A375 (cell line): ENCODE measurements around the gene MRPL43. TPM values are rescaled to one million over a fixed set of nuclear protein-coding genes. Genes with fewer than 3 reads are reported as not detected.

Experiments used
- small RNA-seq: library from RNA; depleted of rRNA; stranded (forward); fragments of <200 nt; gene quantifications from one replicate; pipeline ENCODE3, GENCODE V24; 2014
- total RNA-seq: library from RNA; depleted of rRNA; stranded (reverse); fragments of >200 nt; shearing (Covaris generic); gene quantifications from 2 replicates; pipeline ENCODE4 v1.2.3, GENCODE V29; 2014; rRNA removed

Gene MRPL43
- total RNA-seq: 96.0 and 96.9 TPM in 2 replicates

DNA sequence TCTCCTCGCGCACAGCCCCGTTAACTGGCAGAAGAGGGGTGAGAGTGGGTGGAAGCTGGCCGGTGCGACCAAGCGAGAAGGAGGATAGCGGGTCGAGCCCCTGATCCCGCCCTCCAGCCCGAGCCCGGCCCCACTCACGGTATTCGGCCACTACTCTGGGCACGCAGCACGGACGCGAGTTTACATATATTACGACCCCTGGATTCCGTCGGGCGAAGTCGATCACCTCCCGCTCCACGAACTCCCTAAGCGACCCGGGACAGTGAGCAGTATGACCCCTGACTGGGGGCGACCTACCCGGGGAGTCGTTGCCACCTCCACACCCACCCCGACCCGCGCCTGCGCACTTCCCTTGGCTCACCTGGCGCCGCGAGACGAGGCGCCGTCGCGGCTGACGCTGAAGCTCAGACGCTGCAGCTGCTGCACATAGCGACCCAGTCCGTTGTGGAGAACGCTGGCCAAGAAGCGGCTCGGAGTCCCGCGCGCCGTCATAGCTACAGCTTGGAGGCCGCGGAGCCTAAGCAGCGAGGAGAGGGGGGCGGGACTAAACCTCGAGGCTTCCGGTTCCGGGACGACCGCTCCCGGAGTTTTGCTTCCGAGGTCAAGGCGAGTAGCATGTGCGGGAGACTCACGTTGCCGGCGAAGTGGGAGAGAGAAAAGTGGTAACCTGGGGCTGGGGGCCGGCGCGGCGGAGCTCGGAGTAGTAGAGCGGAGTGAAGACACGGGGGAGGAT, at the start of gene MRPL43, which contains the start of gene TWNK:
Gene MRPL43, minus strand, starts transcription at position 546 of the 733 bp plus-strand sequence. Its CDS starts 54 bp downstream, at position 492.
Gene TWNK, plus strand, starts transcription at position 592 of the 733 bp plus-strand sequence. CDS start 668 bp downstream, outside the sequence.

DNA sequence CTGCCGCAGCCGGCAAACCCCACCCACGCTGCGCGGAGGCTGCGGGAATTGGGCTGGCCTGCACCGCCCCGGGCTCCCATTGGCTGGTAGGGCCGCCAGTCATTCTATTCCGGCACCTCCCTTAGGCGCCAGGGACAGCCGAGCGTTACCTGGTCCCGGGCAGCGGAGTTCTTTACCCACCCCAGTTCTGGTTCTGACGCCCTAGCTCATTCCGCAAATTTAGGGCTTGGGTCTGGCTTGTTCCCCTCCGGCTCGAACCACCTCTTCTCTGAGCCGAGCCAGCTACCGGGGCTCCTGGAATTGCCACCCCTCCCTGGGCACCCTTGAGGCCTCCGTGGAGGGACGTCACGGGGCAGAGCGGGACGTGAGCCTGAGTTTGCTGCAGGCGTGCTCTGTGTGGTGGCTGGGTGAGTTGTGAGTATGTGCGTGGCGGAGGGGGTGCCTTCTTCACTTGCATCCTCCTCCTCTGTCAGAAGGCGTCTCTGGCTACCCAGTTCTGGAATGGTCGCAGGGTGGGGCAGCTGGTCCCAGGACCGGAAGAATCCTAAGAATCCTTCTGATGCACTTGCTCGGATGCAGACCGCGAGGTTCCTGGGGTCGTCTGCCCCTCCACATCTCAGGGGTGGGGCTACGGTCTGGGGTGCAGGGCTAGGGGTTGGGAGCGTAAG, 44.0 kb upstream of the MRPL43 start, which contains the start of the genes PDZD7 and SFXN3:
Gene PDZD7, minus strand, starts transcription at position 2 of the 668 bp plus-strand sequence. CDS start 910 bp downstream, outside the sequence.
Gene SFXN3, plus strand, starts transcription at position 107 of the 668 bp plus-strand sequence. CDS start 3,461 bp downstream, outside the sequence.

GRCh38 chr10:100999742-101000126, 12.4 kb upstream of the MRPL43 start, which contains the start of gene LZTS2:
TSS of gene LZTS2 (plus strand) at chr10:100999808. CDS start at chr10:101002539, 2,731 bp downstream.

GRCh38 chr10:100969187-100970075, 17.9 kb downstream of the MRPL43 start, which contains the start of gene SEMA4G:
TSS of gene SEMA4G (plus strand) at chr10:100969504. CDS start at chr10:100972913, 3,409 bp downstream.

Small RNA genes lying within 50 kb of the gene (small RNA-seq; reads per million reads assigned to genes)
- not detected for gene MIR608

Other genes with a start within 250 kb of the MRPL43 start
- not detected in 2 replicates for gene PAX2, start 241.9 kb downstream of the MRPL43 start, total RNA-seq
- 19.1 and 21.3 TPM in 2 replicates for gene SLF2, start 74.5 kb downstream of the MRPL43 start, total RNA-seq
- 2.4 and 3.3 TPM in 2 replicates for gene SEMA4G, start 18.0 kb downstream of the MRPL43 start, total RNA-seq
- gene TWNK, start within 50 bp of the MRPL43 start, total RNA-seq: 35.2 and 41.4 TPM in 2 replicates
- 90.6 and 100 TPM in 2 replicates for gene LZTS2, start 12.3 kb upstream of the MRPL43 start, total RNA-seq
- 6.6 and 7.0 TPM in 2 replicates for gene PDZD7, start 43.6 kb upstream of the MRPL43 start, total RNA-seq
- gene SFXN3, start 43.7 kb upstream of the MRPL43 start, total RNA-seq: 76.5 and 95.2 TPM in 2 replicates
- gene KAZALD1, start 74.5 kb upstream of the MRPL43 start, total RNA-seq: 11.8 and 15.1 TPM in 2 replicates
- gene TLX1, start 143.8 kb upstream of the MRPL43 start, total RNA-seq: not detected in 2 replicates
- not detected in 2 replicates for gene LBX1, start 242.0 kb upstream of the MRPL43 start, total RNA-seq